SK-N-MC (cell line): ENCODE results near the gene C7orf33.

Source experiments
- DNase-seq: peaks from one replicate; pipeline ENCODE4 v3.0.0-alpha.2; 2011; ENCODE audit warnings: low read depth, low spot score
- H3K27ac ChIP-seq: fragments of 200-600 bp; sonication (generic); 2 replicates; pipeline ENCODE4 v1.5.1; 2016; ENCODE audit warnings: mixed run types
- H3K36me3 ChIP-seq: fragments of 200-600 bp; sonication (generic); 2 replicates; pipeline ENCODE4 v1.6.1; 2017; ENCODE audit warnings: antibody characterized with exemption, low read length, mixed read lengths; ENCODE audit not compliant: insufficient read depth
- H3K4me3 ChIP-seq: fragments of 200-600 bp; sonication (generic); 2 replicates; pipeline ENCODE4 v1.5.1; 2016
- H3K9ac ChIP-seq: fragments of 200-600 bp; sonication (generic); 2 replicates; pipeline ENCODE4 v1.8.0; 2017; ENCODE audit warnings: mixed run types, mixed read lengths; ENCODE audit not compliant: insufficient read length
- H3K9me3 ChIP-seq: fragments of 200-600 bp; sonication (generic); 2 replicates; pipeline ENCODE4 v1.6.1; 2017; ENCODE audit warnings: low read depth, mild to moderate bottlenecking, antibody characterized with exemption, low read length, moderate library complexity, mixed read lengths
- EZH2 ChIP-seq: fragments of 200-600 bp; sonication (generic); IDR thresholded peaks from one replicate; pipeline ENCODE4 v1.6.1; 2017; ENCODE audit warnings: antibody characterized with exemption
- FOXP2 ChIP-seq: optimal IDR thresholded peaks from 2 replicates; pipeline ENCODE3; 2011; ENCODE audit warnings: mild to moderate bottlenecking, moderate library complexity; ENCODE audit not compliant: insufficient read depth; ENCODE audit errors: extremely low read length, control extremely low read depth
- POLR2AphosphoS5 ChIP-seq: IDR thresholded peaks from 2 replicates; pipeline ENCODE4 v1.6.1; 2012; ENCODE audit warnings: mild to moderate bottlenecking, low read depth, low read length, borderline replicate concordance

The C7orf33 gene

GRCh38 chr7:148611692-148612091 lies 21.1 kb downstream of the C7orf33 start:
- DNase-seq = no peak
- Histone ChIP-seq H3K9me3 (no peaks in the 10 kb centered on the region), H3K9ac (no peak overlapping the region), H3K36me3 (no peaks in the 10 kb centered on the region), H3K27ac (no peak overlapping the region), H3K4me3 (no peak overlapping the region)
- TF ChIP-seq POLR2AphosphoS5 (no peak), EZH2 (no peak), FOXP2 (no peak)

- no peaks in the 10 kb centered on the region for H3K36me3 ChIP-seq
- no peaks in the 10 kb centered on the region for H3K9me3 ChIP-seq
- H3K27ac ChIP-seq = no peak overlapping the region
- TF ChIP-seq POLR2AphosphoS5 (no peak), FOXP2 (no peak), EZH2 (no peak)
- no peak for DNase-seq
- no peak overlapping the region for H3K4me3 ChIP-seq
- H3K9ac ChIP-seq = no peak overlapping the region
Observed at GRCh38 chr7:148615085-148615730, 24.6 kb downstream of the C7orf33 start.

- no peaks in the 10 kb centered on the region for H3K36me3 ChIP-seq
- no peak overlapping the region for H3K9ac ChIP-seq
- no peaks in the 10 kb centered on the region for H3K9me3 ChIP-seq
- DNase-seq = no peak
- H3K4me3 ChIP-seq = no peak overlapping the region
- TF ChIP-seq FOXP2 (no peak), POLR2AphosphoS5 (no peak), EZH2 (no peak)
- no peak overlapping the region for H3K27ac ChIP-seq
Observed at GRCh38 chr7:148620749-148621359, 30.3 kb downstream of the C7orf33 start.

- no peak for DNase-seq
- TF ChIP-seq FOXP2 (no peak), EZH2 (no peak), POLR2AphosphoS5 (no peak)
- no peak overlapping the region for H3K4me3 ChIP-seq
- no peak overlapping the region for H3K9ac ChIP-seq
- H3K27ac ChIP-seq = no peak overlapping the region
- H3K9me3 ChIP-seq = no peaks in the 10 kb centered on the region
- no peaks in the 10 kb centered on the region for H3K36me3 ChIP-seq
Observed at GRCh38 chr7:148621563-148621962, 31.0 kb downstream of the C7orf33 start.

GRCh38 chr7:148622887-148623585 lies 32.5 kb downstream of the C7orf33 start:
- Histone ChIP-seq H3K4me3 (peak overlapping the region; percentile 55), H3K9ac (no peak overlapping the region), H3K9me3 (no peaks in the 10 kb centered on the region), H3K36me3 (no peaks in the 10 kb centered on the region), H3K27ac (peak overlapping the region; percentile 71; the same call in 1 of the 2 replicates)
- TF ChIP-seq POLR2AphosphoS5 (peak; percentile 23; the same call in 1 of the 2 replicates), FOXP2 (no peak), EZH2 (no peak)
- DNase-seq = peak; percentile 67

- Histone ChIP-seq H3K9ac (peak overlapping the region; percentile 9), H3K4me3 (peak overlapping the region; percentile 55), H3K36me3 (no peaks in the 10 kb centered on the region), H3K9me3 (no peaks in the 10 kb centered on the region), H3K27ac (peak overlapping the region; percentile 71; the same call in 1 of the 2 replicates)
- DNase-seq = peak; percentile 39
- TF ChIP-seq POLR2AphosphoS5 (no peak), EZH2 (no peak), FOXP2 (no peak)
Observed at GRCh38 chr7:148623586-148624282, 33.2 kb downstream of the C7orf33 start.

GRCh38 chr7:148624735-148625134 lies 34.2 kb downstream of the C7orf33 start:
- Histone ChIP-seq H3K9me3 (no peaks in the 10 kb centered on the region), H3K36me3 (no peaks in the 10 kb centered on the region), H3K9ac (no peak overlapping the region), H3K4me3 (no peak overlapping the region), H3K27ac (no peak overlapping the region; the same call in 1 of the 2 replicates)
- DNase-seq = no peak
- no peak for TF ChIP-seq POLR2AphosphoS5
- no peak for TF ChIP-seq FOXP2
- TF ChIP-seq EZH2 = no peak

GRCh38 chr7:148625342-148625741 lies 34.8 kb downstream of the C7orf33 start:
- no peak overlapping the region for H3K9ac ChIP-seq
- no peak for TF ChIP-seq FOXP2
- no peak for TF ChIP-seq EZH2
- TF ChIP-seq POLR2AphosphoS5 = no peak
- DNase-seq = no peak
- H3K4me3 ChIP-seq = no peak overlapping the region
- no peaks in the 10 kb centered on the region for H3K9me3 ChIP-seq
- H3K36me3 ChIP-seq = no peaks in the 10 kb centered on the region
- H3K27ac ChIP-seq = peak overlapping the region; percentile 10; the same call in 1 of the 2 replicates
